ENCODE measurements around the gene TMCC1. TPM values are rescaled to one million over a fixed set of nuclear protein-coding genes. Genes with fewer than 3 reads are reported as not detected.
"Not testable (repeated sequence)": the region's sequence is repeated elsewhere in the genome, so short reads cannot be mapped to it uniquely, and the experiment has no call there.

TMCC1 gene
- total RNA-seq, 2 donors from 2014 or later, result 16.7 to 16.9 TPM

- Mint-ChIP-seq H3K4me1 (ENCODE audit: low read depth) (peaks cover 8% of the 10 kb centered on the region), H3K9me3 (no peaks in the 10 kb centered on the region), H3K36me3 (ENCODE audit: insufficient read depth in 2 of 2) (no peaks in the 10 kb centered on the region), H3K27ac (no peak overlapping the region), H3K27me3 (ENCODE audit: low read depth) (no peaks in the 10 kb centered on the region), H3K4me3 (no peak overlapping the region)
- no peak for ATAC-seq (replicated peaks in 1 of 2)
- no peak for DNase-seq
These were observed 177.7 kb downstream of the TMCC1 start for GRCh38 chr3:129715854-129716253.

GRCh38 chr3:129708328-129708861 lies 185.1 kb downstream of the TMCC1 start:
- Mint-ChIP-seq H3K9me3 (no peaks in the 10 kb centered on the region), H3K4me1 (ENCODE audit: low read depth) (peaks cover 12% of the 10 kb centered on the region), H3K27ac (no peak overlapping the region), H3K27me3 (ENCODE audit: low read depth) (no peaks in the 10 kb centered on the region), H3K36me3 (ENCODE audit: insufficient read depth in 2 of 2) (no peaks in the 10 kb centered on the region), H3K4me3 (no peak overlapping the region)
- no peak for DNase-seq
- ATAC-seq (replicated peaks in 1 of 2), result no peak

GRCh38 chr3:129705274-129705673 lies 188.2 kb downstream of the TMCC1 start:
- H3K27me3 Mint-ChIP-seq (ENCODE audit: low read depth), result no peaks in the 10 kb centered on the region
- H3K4me1 Mint-ChIP-seq (ENCODE audit: low read depth), result peaks cover 12% of the 10 kb centered on the region
- H3K27ac Mint-ChIP-seq, result no peak overlapping the region
- no peaks in the 10 kb centered on the region for H3K36me3 Mint-ChIP-seq (ENCODE audit: insufficient read depth in 2 of 2)
- no peak for DNase-seq
- no peak overlapping the region for H3K4me3 Mint-ChIP-seq
- no peaks in the 10 kb centered on the region for H3K9me3 Mint-ChIP-seq
- peak; percentile 21 to 25 for ATAC-seq (replicated peaks in 1 of 2)

- ATAC-seq (replicated peaks in 1 of 2), result no peak
These were observed 189.6 kb downstream of the TMCC1 start for GRCh38 chr3:129703913-129704312.

GRCh38 chr3:129702934-129703712 lies 190.4 kb downstream of the TMCC1 start:
- Mint-ChIP-seq H3K27ac (peak overlapping the region; percentile 2), H3K4me3 (no peak overlapping the region), H3K36me3 (ENCODE audit: insufficient read depth in 2 of 2) (no peaks in the 10 kb centered on the region), H3K4me1 (ENCODE audit: low read depth) (peaks cover 12% of the 10 kb centered on the region), H3K27me3 (ENCODE audit: low read depth) (no peaks in the 10 kb centered on the region), H3K9me3 (no peaks in the 10 kb centered on the region)
- ATAC-seq (replicated peaks in 1 of 2), result no peak
- no peak for DNase-seq

More at GRCh38 chr3:129703913-129704312, 189.6 kb downstream of the TMCC1 start:
- DNase-seq, result no peak
- H3K27me3 Mint-ChIP-seq (ENCODE audit: low read depth), result no peaks in the 10 kb centered on the region
- H3K4me1 Mint-ChIP-seq (ENCODE audit: low read depth), result peaks cover 12% of the 10 kb centered on the region
- no peaks in the 10 kb centered on the region for H3K36me3 Mint-ChIP-seq (ENCODE audit: insufficient read depth in 2 of 2)
- no peaks in the 10 kb centered on the region for H3K9me3 Mint-ChIP-seq
- H3K27ac Mint-ChIP-seq, result peak overlapping the region; percentile 2
- no peak overlapping the region for H3K4me3 Mint-ChIP-seq

- DNase-seq, result no peak
- no peak for ATAC-seq (replicated peaks in 1 of 2)
- H3K27ac Mint-ChIP-seq, result no peak overlapping the region
- peaks cover 12% of the 10 kb centered on the region for H3K4me1 Mint-ChIP-seq (ENCODE audit: low read depth)
- peaks cover 7% of the 10 kb centered on the region in 2 donors for H3K9me3 Mint-ChIP-seq
- no peak overlapping the region for H3K4me3 Mint-ChIP-seq
- peaks cover 2 to 8% of the 10 kb centered on the region in 2 donors for H3K36me3 Mint-ChIP-seq (ENCODE audit: insufficient read depth in 2 of 2)
- H3K27me3 Mint-ChIP-seq (ENCODE audit: low read depth), result no peaks in the 10 kb centered on the region
These were observed 192.3 kb downstream of the TMCC1 start for GRCh38 chr3:129701161-129701560.

GRCh38 chr3:129699612-129700011 lies 193.9 kb downstream of the TMCC1 start:
- H3K27ac Mint-ChIP-seq, result no peak overlapping the region
- ATAC-seq (replicated peaks in 1 of 2), result no peak
- peaks cover 1% of the 10 kb centered on the region for H3K4me1 Mint-ChIP-seq (ENCODE audit: low read depth)
- DNase-seq, result no peak
- H3K27me3 Mint-ChIP-seq (ENCODE audit: low read depth), result no peaks in the 10 kb centered on the region
- H3K36me3 Mint-ChIP-seq (ENCODE audit: insufficient read depth in 2 of 2), result peaks cover 2 to 13% of the 10 kb centered on the region in 2 donors
- H3K4me3 Mint-ChIP-seq, result no peak overlapping the region
- H3K9me3 Mint-ChIP-seq, result peaks cover 12 to 16% of the 10 kb centered on the region in 2 donors

- H3K4me3 Mint-ChIP-seq, result no peak overlapping the region
- peaks cover 2 to 13% of the 10 kb centered on the region in 2 donors for H3K36me3 Mint-ChIP-seq (ENCODE audit: insufficient read depth in 2 of 2)
- H3K27me3 Mint-ChIP-seq (ENCODE audit: low read depth), result no peaks in the 10 kb centered on the region
- no peak for DNase-seq
- peak in 1 of 2 donors; percentile 33 for ATAC-seq (replicated peaks in 1 of 2)
- H3K9me3 Mint-ChIP-seq, result peaks cover 12 to 16% of the 10 kb centered on the region in 2 donors
- no peak overlapping the region for H3K27ac Mint-ChIP-seq
- no peaks in the 10 kb centered on the region for H3K4me1 Mint-ChIP-seq (ENCODE audit: low read depth)
These were observed 194.3 kb downstream of the TMCC1 start for GRCh38 chr3:129699199-129699598.

GRCh38 chr3:129697229-129697969 lies 196.1 kb downstream of the TMCC1 start:
- H3K36me3 Mint-ChIP-seq (ENCODE audit: insufficient read depth in 2 of 2), result peaks cover 2 to 13% of the 10 kb centered on the region in 2 donors
- no peak for DNase-seq
- no peak for ATAC-seq (replicated peaks in 1 of 2)
- no peak overlapping the region for H3K27ac Mint-ChIP-seq
- peaks cover 12 to 16% of the 10 kb centered on the region in 2 donors for H3K9me3 Mint-ChIP-seq
- H3K4me3 Mint-ChIP-seq, result no peak overlapping the region
- no peaks in the 10 kb centered on the region for H3K27me3 Mint-ChIP-seq (ENCODE audit: low read depth)
- peaks cover 4% of the 10 kb centered on the region for H3K4me1 Mint-ChIP-seq (ENCODE audit: low read depth)

GRCh38 chr3:129696430-129696829 lies 197.1 kb downstream of the TMCC1 start:
- not testable (repeated sequence) for H3K27ac Mint-ChIP-seq; H3K4me3 Mint-ChIP-seq; ATAC-seq (replicated peaks in 1 of 2); H3K27me3 Mint-ChIP-seq (ENCODE audit: low read depth); DNase-seq; H3K4me1 Mint-ChIP-seq (ENCODE audit: low read depth)
- Mint-ChIP-seq H3K9me3 (peaks cover 12 to 16% of the 10 kb centered on the region in 2 donors), H3K36me3 (ENCODE audit: insufficient read depth in 2 of 2) (peaks cover 2 to 13% of the 10 kb centered on the region in 2 donors)

GRCh38 chr3:129695230-129695629 lies 198.3 kb downstream of the TMCC1 start:
- H3K9me3 Mint-ChIP-seq, result peaks cover 12 to 16% of the 10 kb centered on the region in 2 donors
- no peaks in the 10 kb centered on the region for H3K27me3 Mint-ChIP-seq (ENCODE audit: low read depth)
- ATAC-seq (replicated peaks in 1 of 2) (no peak), DNase-seq (no peak)
- H3K27ac Mint-ChIP-seq, result no peak overlapping the region
- peaks cover 2 to 13% of the 10 kb centered on the region in 2 donors for H3K36me3 Mint-ChIP-seq (ENCODE audit: insufficient read depth in 2 of 2)
- H3K4me1 Mint-ChIP-seq (ENCODE audit: low read depth), result peaks cover 13% of the 10 kb centered on the region
- H3K4me3 Mint-ChIP-seq, result no peak overlapping the region

GRCh38 chr3:129694228-129694627 lies 199.3 kb downstream of the TMCC1 start:
- Mint-ChIP-seq H3K4me3 (no peak overlapping the region), H3K36me3 (ENCODE audit: insufficient read depth in 2 of 2) (peaks cover 2 to 13% of the 10 kb centered on the region in 2 donors), H3K9me3 (peaks cover 12 to 16% of the 10 kb centered on the region in 2 donors), H3K4me1 (ENCODE audit: low read depth) (peaks cover 15% of the 10 kb centered on the region), H3K27me3 (ENCODE audit: low read depth) (no peaks in the 10 kb centered on the region), H3K27ac (no peak overlapping the region)
- ATAC-seq (replicated peaks in 1 of 2) (no peak), DNase-seq (no peak)

- peaks cover 8 to 13% of the 10 kb centered on the region in 2 donors for H3K9me3 Mint-ChIP-seq
- no peaks in the 10 kb centered on the region for H3K27me3 Mint-ChIP-seq (ENCODE audit: low read depth)
- ATAC-seq (replicated peaks in 1 of 2) (no peak), DNase-seq (no peak)
- peaks cover 15% of the 10 kb centered on the region for H3K4me1 Mint-ChIP-seq (ENCODE audit: low read depth)
- H3K27ac Mint-ChIP-seq, result no peak overlapping the region
- H3K4me3 Mint-ChIP-seq, result no peak overlapping the region
- H3K36me3 Mint-ChIP-seq (ENCODE audit: insufficient read depth in 2 of 2), result peaks cover 2 to 9% of the 10 kb centered on the region in 2 donors
These were observed 200.8 kb downstream of the TMCC1 start for GRCh38 chr3:129692743-129693142.
